GM12864 (cell line): ENCODE measurements around the gene COL9A2.

ENCODE experiments used
- DNase-seq: peaks from one replicate; pipeline ENCODE4 v3.0.0-alpha.2; 2011; ENCODE audit warnings: low read depth
- H3K4me3 ChIP-seq: 2 replicates; pipeline ENCODE4 v1.5.1; 2011; ENCODE audit warnings: mild to moderate bottlenecking, low read depth, low read length, control low read depth
- TF ChIP-seq, protein P1 (sequence below): IDR thresholded peaks from 2 replicates; pipeline ENCODE4 v1.5.1; 2011; ENCODE audit warnings: low read depth, mild to moderate bottlenecking, moderate library complexity, low read length, control low read depth, inconsistent platforms; ENCODE audit errors: missing control alignments

Gene COL9A2

GRCh38 chr1:40303051-40303771, 13.9 kb downstream of the COL9A2 start:
- TF ChIP-seq, protein P1, sequence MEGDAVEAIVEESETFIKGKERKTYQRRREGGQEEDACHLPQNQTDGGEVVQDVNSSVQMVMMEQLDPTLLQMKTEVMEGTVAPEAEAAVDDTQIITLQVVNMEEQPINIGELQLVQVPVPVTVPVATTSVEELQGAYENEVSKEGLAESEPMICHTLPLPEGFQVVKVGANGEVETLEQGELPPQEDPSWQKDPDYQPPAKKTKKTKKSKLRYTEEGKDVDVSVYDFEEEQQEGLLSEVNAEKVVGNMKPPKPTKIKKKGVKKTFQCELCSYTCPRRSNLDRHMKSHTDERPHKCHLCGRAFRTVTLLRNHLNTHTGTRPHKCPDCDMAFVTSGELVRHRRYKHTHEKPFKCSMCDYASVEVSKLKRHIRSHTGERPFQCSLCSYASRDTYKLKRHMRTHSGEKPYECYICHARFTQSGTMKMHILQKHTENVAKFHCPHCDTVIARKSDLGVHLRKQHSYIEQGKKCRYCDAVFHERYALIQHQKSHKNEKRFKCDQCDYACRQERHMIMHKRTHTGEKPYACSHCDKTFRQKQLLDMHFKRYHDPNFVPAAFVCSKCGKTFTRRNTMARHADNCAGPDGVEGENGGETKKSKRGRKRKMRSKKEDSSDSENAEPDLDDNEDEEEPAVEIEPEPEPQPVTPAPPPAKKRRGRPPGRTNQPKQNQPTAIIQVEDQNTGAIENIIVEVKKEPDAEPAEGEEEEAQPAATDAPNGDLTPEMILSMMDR = no peak
- no peak overlapping the region for H3K4me3 ChIP-seq
- no peak for DNase-seq

DNA sequence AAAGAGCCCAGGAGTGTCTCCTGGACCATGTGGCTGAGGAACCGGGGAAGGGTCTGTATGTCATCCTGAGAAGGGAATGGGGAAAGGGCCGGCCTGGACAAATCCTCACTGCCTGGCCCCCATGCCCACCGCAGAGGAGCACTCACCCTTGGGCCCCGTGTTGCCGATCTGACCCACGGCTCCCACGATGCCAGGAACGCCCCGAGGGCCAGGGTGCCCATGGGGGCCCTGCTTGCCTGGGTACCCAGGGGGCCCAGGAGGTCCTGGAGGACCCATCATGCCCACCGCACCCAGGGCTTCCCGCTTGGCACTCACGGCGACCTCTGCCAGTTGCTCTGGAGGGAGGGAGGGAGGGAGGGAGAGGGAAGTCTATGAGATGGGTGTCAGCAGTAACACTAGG, 14.6 kb downstream of the COL9A2 start:
- DNase-seq = no peak
- TF ChIP-seq, protein P1 = no peak
- H3K4me3 ChIP-seq = no peak overlapping the region

- TF ChIP-seq, protein P1 = no peak
- no peak for DNase-seq
- H3K4me3 ChIP-seq = no peak overlapping the region
These were observed 15.4 kb downstream of the COL9A2 start for GRCh38 chr1:40301541-40302299.

- no peak overlapping the region for H3K4me3 ChIP-seq
- DNase-seq = no peak
- TF ChIP-seq, protein P1 = no peak
These were observed 16.0 kb downstream of the COL9A2 start for GRCh38 chr1:40301066-40301465.

DNA sequence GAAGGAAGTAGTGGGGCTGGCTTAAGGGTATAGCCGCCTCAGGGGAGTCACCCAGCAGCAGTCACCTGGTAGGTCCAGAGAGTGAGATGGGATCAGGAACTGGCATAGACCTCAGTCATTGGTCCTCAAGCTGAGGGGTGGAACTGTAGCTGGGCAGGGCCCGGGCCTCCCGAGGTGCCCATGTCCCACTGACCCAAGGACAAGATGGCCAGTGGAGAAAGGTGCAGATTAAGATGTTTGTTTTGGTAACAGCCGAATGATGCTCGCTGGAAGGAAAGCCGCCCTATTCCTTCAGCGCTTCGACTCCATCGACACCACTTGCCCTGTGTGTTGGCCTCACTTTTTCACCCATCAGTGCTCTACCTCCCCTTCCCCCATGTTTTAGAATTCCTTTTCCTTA, 16.4 kb downstream of the COL9A2 start:
- DNase-seq = no peak
- TF ChIP-seq, protein P1 = no peak

DNA sequence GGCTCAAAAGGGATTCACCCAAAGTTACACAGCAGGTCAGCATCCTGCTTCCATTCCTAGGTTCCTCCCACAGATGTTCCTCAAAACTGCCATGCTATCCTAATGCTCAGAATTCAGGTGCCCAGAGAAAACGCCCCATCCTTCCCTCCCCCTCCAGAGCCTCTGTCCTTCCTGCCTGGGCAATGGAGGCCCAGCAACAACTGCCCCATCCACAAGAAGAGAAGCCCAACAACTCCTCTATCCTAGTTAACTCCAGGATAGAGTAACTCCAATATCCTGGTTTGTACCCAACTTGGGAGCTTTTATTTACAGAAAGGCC, 16.9 kb downstream of the COL9A2 start:
- no peak overlapping the region for H3K4me3 ChIP-seq
- TF ChIP-seq, protein P1 = no peak
- no peak for DNase-seq

More for the DNA sequence above, 16.4 kb downstream of the COL9A2 start:
- no peak overlapping the region for H3K4me3 ChIP-seq
